Loucy (cell line): Measurements from ENCODE around the gene GFPT2.

Experiments
- H2AFZ ChIP-seq: fragments of 200-600 bp; sonication (generic); 2 replicates; pipeline ENCODE4 v1.6.0; 2016; ENCODE audit warnings: antibody characterized with exemption, mild to moderate bottlenecking, low read length, moderate library complexity
- H3F3A ChIP-seq: fragments of 200-600 bp; 2 replicates; pipeline ENCODE4 v1.6.0; 2016; ENCODE audit warnings: antibody characterized with exemption, low read depth, mild to moderate bottlenecking
- H3K27me3 ChIP-seq: fragments of 200-600 bp; sonication (generic); 2 replicates; pipeline ENCODE4 v1.6.1; 2014; ENCODE audit warnings: low read length, mild to moderate bottlenecking; ENCODE audit not compliant: insufficient read depth, poor library complexity, severe bottlenecking
- H3K36me3 ChIP-seq: fragments of 200-600 bp; sonication (generic); 2 replicates; pipeline ENCODE4 v1.6.1; 2016; ENCODE audit warnings: low read length; ENCODE audit not compliant: insufficient read depth
- H3K4me1 ChIP-seq: fragments of 200-600 bp; sonication (generic); 2 replicates; pipeline ENCODE4 v1.5.1; 2014; ENCODE audit warnings: low read length, mild to moderate bottlenecking; ENCODE audit not compliant: insufficient read depth, poor library complexity, severe bottlenecking
- H3K4me2 ChIP-seq: fragments of 200-600 bp; sonication (generic); 2 replicates; pipeline ENCODE4 v1.6.0; 2014; ENCODE audit warnings: antibody characterized with exemption, low read length, low read depth, mild to moderate bottlenecking; ENCODE audit not compliant: poor library complexity, severe bottlenecking
- H3K4me3 ChIP-seq: fragments of 200-600 bp; sonication (generic); 2 replicates; pipeline ENCODE4 v1.5.1; 2014; ENCODE audit warnings: low read length, mild to moderate bottlenecking, mixed read lengths; ENCODE audit not compliant: poor library complexity, severe bottlenecking
- H3K79me2 ChIP-seq: fragments of 200-600 bp; sonication (generic); 2 replicates; pipeline ENCODE4 v1.6.1; 2014; ENCODE audit warnings: low read length; ENCODE audit not compliant: insufficient read depth
- H3K9ac ChIP-seq: fragments of 200-600 bp; sonication (generic); 2 replicates; pipeline ENCODE4 v1.6.0; 2014; ENCODE audit warnings: mild to moderate bottlenecking, low read depth, low read length, moderate library complexity; ENCODE audit not compliant: poor library complexity, severe bottlenecking
- H3K9me2 ChIP-seq: fragments of 200-600 bp; sonication (generic); replicated peaks from 2 replicates; pipeline ENCODE4 v1.6.1; 2016; ENCODE audit warnings: low read depth, low read length, mixed read lengths
- H3K9me3 ChIP-seq: fragments of 200-600 bp; sonication (generic); 2 replicates; pipeline ENCODE4 v1.6.1; 2014; ENCODE audit warnings: mild to moderate bottlenecking, antibody characterized with exemption, low read length, low read depth; ENCODE audit not compliant: insufficient read depth
- H4K20me1 ChIP-seq: fragments of 200-600 bp; sonication (generic); 2 replicates; pipeline ENCODE4 v1.6.0; 2014; ENCODE audit warnings: antibody characterized with exemption, low read length, mild to moderate bottlenecking; ENCODE audit not compliant: insufficient read depth, poor library complexity, severe bottlenecking
- EZH2phosphoT487 ChIP-seq: fragments of 200-600 bp; IDR thresholded peaks from 2 replicates; pipeline ENCODE4 v1.6.1; 2018; ENCODE audit warnings: antibody characterized with exemption, mild to moderate bottlenecking, moderate library complexity, borderline replicate concordance
- TF ChIP-seq, protein P1 (sequence below): fragments of 200-600 bp; sonication (generic); conservative IDR thresholded peaks from 2 replicates; pipeline ENCODE4 v1.5.1; 2014; ENCODE audit warnings: mild to moderate bottlenecking, antibody characterized with exemption, low read length

The GFPT2 gene

DNA sequence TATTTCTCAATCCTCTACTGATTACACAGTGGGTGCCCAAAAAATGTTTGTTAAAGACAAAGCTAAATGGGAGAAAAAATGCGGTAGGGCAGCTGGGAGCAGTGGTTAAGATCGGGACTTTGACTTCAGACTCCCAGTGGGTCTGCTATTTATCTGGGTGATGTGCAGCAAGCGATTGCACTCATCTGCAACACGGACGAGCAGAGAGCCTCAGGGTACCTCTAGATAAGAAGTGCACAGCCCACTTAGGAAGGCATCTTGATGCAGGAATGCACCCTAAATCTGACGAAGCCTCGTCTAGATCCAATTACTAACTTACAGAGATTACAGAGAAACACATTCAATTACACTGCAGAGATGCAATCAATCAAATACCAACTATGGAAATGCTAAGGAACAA is 65.3 kb downstream of the GFPT2 start:
- Histone ChIP-seq H3K79me2 (peaks cover 30% of the 10 kb centered on the region), H3K4me2 (no peak overlapping the region), H3K9me3 (no peaks in the 10 kb centered on the region), H3K36me3 (no peaks in the 10 kb centered on the region), H3F3A (no peaks in the 10 kb centered on the region), H2AFZ (no peak overlapping the region), H3K4me3 (no peak overlapping the region), H4K20me1 (peaks cover 4% of the 10 kb centered on the region), H3K27me3 (no peaks in the 10 kb centered on the region), H3K4me1 (peaks cover 11% of the 10 kb centered on the region), H3K9me2 (no peaks in the 10 kb centered on the region), H3K9ac (no peak overlapping the region)
- TF ChIP-seq, protein P1, sequence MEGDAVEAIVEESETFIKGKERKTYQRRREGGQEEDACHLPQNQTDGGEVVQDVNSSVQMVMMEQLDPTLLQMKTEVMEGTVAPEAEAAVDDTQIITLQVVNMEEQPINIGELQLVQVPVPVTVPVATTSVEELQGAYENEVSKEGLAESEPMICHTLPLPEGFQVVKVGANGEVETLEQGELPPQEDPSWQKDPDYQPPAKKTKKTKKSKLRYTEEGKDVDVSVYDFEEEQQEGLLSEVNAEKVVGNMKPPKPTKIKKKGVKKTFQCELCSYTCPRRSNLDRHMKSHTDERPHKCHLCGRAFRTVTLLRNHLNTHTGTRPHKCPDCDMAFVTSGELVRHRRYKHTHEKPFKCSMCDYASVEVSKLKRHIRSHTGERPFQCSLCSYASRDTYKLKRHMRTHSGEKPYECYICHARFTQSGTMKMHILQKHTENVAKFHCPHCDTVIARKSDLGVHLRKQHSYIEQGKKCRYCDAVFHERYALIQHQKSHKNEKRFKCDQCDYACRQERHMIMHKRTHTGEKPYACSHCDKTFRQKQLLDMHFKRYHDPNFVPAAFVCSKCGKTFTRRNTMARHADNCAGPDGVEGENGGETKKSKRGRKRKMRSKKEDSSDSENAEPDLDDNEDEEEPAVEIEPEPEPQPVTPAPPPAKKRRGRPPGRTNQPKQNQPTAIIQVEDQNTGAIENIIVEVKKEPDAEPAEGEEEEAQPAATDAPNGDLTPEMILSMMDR: no peak
- TF ChIP-seq EZH2phosphoT487: no peak

DNA sequence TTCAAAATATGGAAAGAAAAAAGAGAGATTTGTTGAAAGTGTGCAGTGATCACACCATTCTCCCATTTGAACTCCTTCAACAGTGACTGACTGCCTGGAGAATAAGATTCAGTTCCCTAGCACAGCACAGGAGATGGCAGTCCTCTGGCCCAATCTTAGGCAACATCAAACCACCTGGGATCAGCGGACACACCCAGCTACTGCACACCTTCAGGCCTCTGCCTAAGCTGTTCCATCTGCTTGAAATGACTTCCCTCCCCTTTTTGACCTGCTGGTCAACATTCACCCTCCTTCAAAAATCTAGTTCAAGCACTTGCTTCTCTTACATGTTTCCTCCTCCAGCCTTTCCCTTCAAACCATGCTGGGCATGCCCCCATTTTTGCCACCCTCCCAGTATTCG is 65.7 kb downstream of the GFPT2 start:
- no peak overlapping the region for H3K9ac ChIP-seq
- no peaks in the 10 kb centered on the region for H3K9me2 ChIP-seq
- no peaks in the 10 kb centered on the region for H3K9me3 ChIP-seq
- peaks cover 4% of the 10 kb centered on the region for H4K20me1 ChIP-seq
- no peaks in the 10 kb centered on the region for H3F3A ChIP-seq
- no peak overlapping the region for H2AFZ ChIP-seq
- H3K36me3 ChIP-seq: no peaks in the 10 kb centered on the region
- TF ChIP-seq EZH2phosphoT487: no peak
- TF ChIP-seq, protein P1: no peak
- peaks cover 11% of the 10 kb centered on the region for H3K4me1 ChIP-seq
- H3K4me2 ChIP-seq: no peak overlapping the region
- peaks cover 30% of the 10 kb centered on the region for H3K79me2 ChIP-seq
- no peaks in the 10 kb centered on the region for H3K27me3 ChIP-seq
- no peak overlapping the region for H3K4me3 ChIP-seq

DNA sequence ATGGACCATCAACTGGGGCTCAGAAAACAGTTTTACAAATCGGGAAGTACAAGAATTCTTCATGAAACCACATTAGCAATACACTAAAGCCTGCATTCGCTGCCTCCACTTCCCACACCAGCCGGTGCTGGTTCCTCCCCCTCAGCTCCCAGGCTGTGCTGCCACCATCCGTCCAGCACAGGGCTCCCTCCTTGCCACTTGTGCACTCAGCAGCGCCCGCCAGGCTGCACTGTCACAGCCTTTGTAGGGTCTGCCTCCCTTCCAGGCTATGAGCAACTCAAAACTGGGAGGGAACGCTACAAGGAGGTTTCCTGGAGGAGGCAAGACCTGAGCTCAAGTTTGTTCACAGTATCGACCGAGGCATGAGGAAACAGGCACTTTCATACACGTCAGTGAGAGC is 69.0 kb downstream of the GFPT2 start:
- Histone ChIP-seq H3K79me2 (peaks cover 8% of the 10 kb centered on the region; the same call in 1 of the 2 replicates), H3K27me3 (no peaks in the 10 kb centered on the region), H3F3A (no peaks in the 10 kb centered on the region), H3K4me2 (no peak overlapping the region), H4K20me1 (no peaks in the 10 kb centered on the region), H3K9ac (no peak overlapping the region), H3K4me3 (no peak overlapping the region), H2AFZ (no peak overlapping the region), H3K4me1 (no peaks in the 10 kb centered on the region), H3K9me3 (no peaks in the 10 kb centered on the region), H3K9me2 (no peaks in the 10 kb centered on the region), H3K36me3 (no peaks in the 10 kb centered on the region)
- no peak for TF ChIP-seq EZH2phosphoT487
- TF ChIP-seq, protein P1: no peak
